ENCODE results near the gene RAB40B.

RAB40B gene

GRCh38 chr17:82710499-82711232 lies 12.2 kb upstream of the RAB40B start:
- H3K36me3 ChIP-seq (ENCODE audit: control insufficient read depth, insufficient read depth, low read length): no peaks in the 10 kb centered on the region
- no peak overlapping the region for H3K27ac ChIP-seq (ENCODE audit: low read depth, low read length, severe bottlenecking)
- H3K4me3 ChIP-seq (ENCODE audit: extremely low read depth, insufficient read depth, low read length, poor library complexity, severe bottlenecking): no peak overlapping the region
- 80 to 81% methylated on average over 25 to 26 of the region's 29 CpGs for WGBS, 2 experiments (ENCODE audit: insufficient coverage in 2 of 2)
- no peaks in the 10 kb centered on the region for H3K4me1 ChIP-seq (ENCODE audit: control insufficient read depth, insufficient read depth, low read length, poor library complexity, severe bottlenecking)
- no peaks in the 10 kb centered on the region for H3K9me3 ChIP-seq (ENCODE audit: control insufficient read depth, low read length)

- H3K4me1 ChIP-seq (ENCODE audit: control insufficient read depth, insufficient read depth, low read length, poor library complexity, severe bottlenecking): no peaks in the 10 kb centered on the region
- 90 to 94% methylated on average over 25 of the region's 25 CpGs for WGBS, 2 experiments (ENCODE audit: insufficient coverage in 2 of 2)
Measured at GRCh38 chr17:82709676-82710498, 11.4 kb upstream of the RAB40B start.

GRCh38 chr17:82709024-82709675 lies 10.7 kb upstream of the RAB40B start:
- H3K9me3 ChIP-seq (ENCODE audit: control insufficient read depth, low read length): no peaks in the 10 kb centered on the region
- H3K36me3 ChIP-seq (ENCODE audit: control insufficient read depth, insufficient read depth, low read length): no peaks in the 10 kb centered on the region
- no peak overlapping the region for H3K27ac ChIP-seq (ENCODE audit: low read depth, low read length, severe bottlenecking)
- WGBS, 2 experiments (ENCODE audit: insufficient coverage in 2 of 2): 78 to 80% methylated on average over 1 of the region's 9 CpGs
- no peaks in the 10 kb centered on the region for H3K4me1 ChIP-seq (ENCODE audit: control insufficient read depth, insufficient read depth, low read length, poor library complexity, severe bottlenecking)
- H3K4me3 ChIP-seq (ENCODE audit: extremely low read depth, insufficient read depth, low read length, poor library complexity, severe bottlenecking): no peak overlapping the region

More at GRCh38 chr17:82709676-82710498, 11.4 kb upstream of the RAB40B start:
- H3K36me3 ChIP-seq (ENCODE audit: control insufficient read depth, insufficient read depth, low read length): no peaks in the 10 kb centered on the region
- no peaks in the 10 kb centered on the region for H3K9me3 ChIP-seq (ENCODE audit: control insufficient read depth, low read length)
- H3K4me3 ChIP-seq (ENCODE audit: extremely low read depth, insufficient read depth, low read length, poor library complexity, severe bottlenecking): no peak overlapping the region
- no peak overlapping the region for H3K27ac ChIP-seq (ENCODE audit: low read depth, low read length, severe bottlenecking)

GRCh38 chr17:82705756-82706155 lies 7.3 kb upstream of the RAB40B start:
- no peak overlapping the region for H3K4me3 ChIP-seq (ENCODE audit: extremely low read depth, insufficient read depth, low read length, poor library complexity, severe bottlenecking)
- H3K27ac ChIP-seq (ENCODE audit: low read depth, low read length, severe bottlenecking): no peak overlapping the region
- no peaks in the 10 kb centered on the region for H3K36me3 ChIP-seq (ENCODE audit: control insufficient read depth, insufficient read depth, low read length)
- no peaks in the 10 kb centered on the region for H3K9me3 ChIP-seq (ENCODE audit: control insufficient read depth, low read length)
- 93% methylated on average over 17 to 18 of the region's 18 CpGs for WGBS, 2 experiments (ENCODE audit: insufficient coverage in 2 of 2)
- H3K4me1 ChIP-seq (ENCODE audit: control insufficient read depth, insufficient read depth, low read length, poor library complexity, severe bottlenecking): no peaks in the 10 kb centered on the region

- no peak overlapping the region for H3K4me3 ChIP-seq (ENCODE audit: extremely low read depth, insufficient read depth, low read length, poor library complexity, severe bottlenecking)
- no peaks in the 10 kb centered on the region for H3K9me3 ChIP-seq (ENCODE audit: control insufficient read depth, low read length)
- 74 to 87% methylated on average over 8 to 10 of the region's 13 CpGs for WGBS, 2 experiments (ENCODE audit: insufficient coverage in 2 of 2)
- no peak overlapping the region for H3K27ac ChIP-seq (ENCODE audit: low read depth, low read length, severe bottlenecking)
- H3K36me3 ChIP-seq (ENCODE audit: control insufficient read depth, insufficient read depth, low read length): no peaks in the 10 kb centered on the region
- H3K4me1 ChIP-seq (ENCODE audit: control insufficient read depth, insufficient read depth, low read length, poor library complexity, severe bottlenecking): no peaks in the 10 kb centered on the region
Measured at GRCh38 chr17:82704886-82705285, 6.4 kb upstream of the RAB40B start.

GRCh38 chr17:82703935-82704865 lies 5.7 kb upstream of the RAB40B start:
- Histone ChIP-seq H3K36me3 (ENCODE audit: control insufficient read depth, insufficient read depth, low read length) (no peaks in the 10 kb centered on the region), H3K4me1 (ENCODE audit: control insufficient read depth, insufficient read depth, low read length, poor library complexity, severe bottlenecking) (no peaks in the 10 kb centered on the region), H3K4me3 (ENCODE audit: extremely low read depth, insufficient read depth, low read length, poor library complexity, severe bottlenecking) (no peak overlapping the region), H3K9me3 (ENCODE audit: control insufficient read depth, low read length) (no peaks in the 10 kb centered on the region), H3K27ac (ENCODE audit: low read depth, low read length, severe bottlenecking) (no peak overlapping the region)
- 88% methylated on average over 35 of the region's 38 CpGs for WGBS, 2 experiments (ENCODE audit: insufficient coverage in 2 of 2)

- H3K27ac ChIP-seq (ENCODE audit: low read depth, low read length, severe bottlenecking): no peak overlapping the region
- H3K4me3 ChIP-seq (ENCODE audit: extremely low read depth, insufficient read depth, low read length, poor library complexity, severe bottlenecking): no peak overlapping the region
- no peaks in the 10 kb centered on the region for H3K4me1 ChIP-seq (ENCODE audit: control insufficient read depth, insufficient read depth, low read length, poor library complexity, severe bottlenecking)
- WGBS, 2 experiments (ENCODE audit: insufficient coverage in 2 of 2): 82 to 86% methylated on average over 23 of the region's 26 CpGs
- no peaks in the 10 kb centered on the region for H3K9me3 ChIP-seq (ENCODE audit: control insufficient read depth, low read length)
- no peaks in the 10 kb centered on the region for H3K36me3 ChIP-seq (ENCODE audit: control insufficient read depth, insufficient read depth, low read length)
Measured at GRCh38 chr17:82703036-82703745, 4.7 kb upstream of the RAB40B start.

GRCh38 chr17:82702231-82702927 lies 3.9 kb upstream of the RAB40B start:
- H3K9me3 ChIP-seq (ENCODE audit: control insufficient read depth, low read length): no peaks in the 10 kb centered on the region
- no peaks in the 10 kb centered on the region for H3K36me3 ChIP-seq (ENCODE audit: control insufficient read depth, insufficient read depth, low read length)
- no peak overlapping the region for H3K27ac ChIP-seq (ENCODE audit: low read depth, low read length, severe bottlenecking)
- 80 to 82% methylated on average over 15 to 18 of the region's 20 CpGs for WGBS, 2 experiments (ENCODE audit: insufficient coverage in 2 of 2)
- H3K4me1 ChIP-seq (ENCODE audit: control insufficient read depth, insufficient read depth, low read length, poor library complexity, severe bottlenecking): no peaks in the 10 kb centered on the region
- H3K4me3 ChIP-seq (ENCODE audit: extremely low read depth, insufficient read depth, low read length, poor library complexity, severe bottlenecking): no peak overlapping the region

- Histone ChIP-seq H3K4me1 (ENCODE audit: control insufficient read depth, insufficient read depth, low read length, poor library complexity, severe bottlenecking) (no peaks in the 10 kb centered on the region), H3K4me3 (ENCODE audit: extremely low read depth, insufficient read depth, low read length, poor library complexity, severe bottlenecking) (no peak overlapping the region), H3K27ac (ENCODE audit: low read depth, low read length, severe bottlenecking) (no peak overlapping the region), H3K9me3 (ENCODE audit: control insufficient read depth, low read length) (peaks cover 9% of the 10 kb centered on the region), H3K36me3 (ENCODE audit: control insufficient read depth, insufficient read depth, low read length) (no peaks in the 10 kb centered on the region)
- WGBS, 2 experiments (ENCODE audit: insufficient coverage in 2 of 2): 79 to 87% methylated on average over 9 to 12 of the region's 13 CpGs
Measured at GRCh38 chr17:82699551-82699950, 1.1 kb upstream of the RAB40B start.
